ENCODE data around the gene TRIM15. TPM values are rescaled to one million over a fixed set of nuclear protein-coding genes. Genes with fewer than 3 reads are reported as not detected.

The TRIM15 gene
- total RNA-seq, 1 experiment from 2014 or later = 0.20 TPM

DNA sequence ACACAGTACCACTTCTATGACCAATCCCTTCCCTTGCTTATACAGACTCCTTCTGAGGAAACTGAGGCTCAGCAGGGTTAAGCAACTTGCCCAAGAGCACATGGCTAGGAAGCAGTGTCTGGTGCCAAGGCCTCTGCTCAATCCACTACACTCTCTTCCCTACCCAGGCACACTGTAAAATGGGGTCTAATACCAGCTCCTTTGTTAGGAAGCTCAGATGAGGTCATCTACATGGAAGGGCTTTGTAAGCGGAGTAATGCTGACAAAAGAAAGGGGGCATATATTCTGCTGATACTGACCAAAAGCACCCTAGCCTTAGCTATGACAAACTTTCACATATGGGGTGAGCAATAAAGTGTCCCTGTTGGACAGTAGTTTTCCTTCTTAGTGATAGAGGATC lies 40.8 kb downstream of the TRIM15 start:
- H3K79me1 ChIP-seq (ENCODE audit: insufficient read depth, low read depth, low read length, poor library complexity, severe bottlenecking) = peaks cover 6% of the 10 kb centered on the region
- H3K27ac Mint-ChIP-seq = no peak overlapping the region
- H3K56ac ChIP-seq (ENCODE audit: insufficient read length, low read depth, low read length) = no peak overlapping the region
- H4K8ac ChIP-seq (replicated peaks; ENCODE audit: insufficient read length, low read depth, low read length) = no peak overlapping the region
- H3T11ph ChIP-seq (ENCODE audit: low read length) = no peak overlapping the region
- H3K27ac ChIP-seq (ENCODE audit: insufficient read length, low read depth, low read length) = no peak overlapping the region
- H4K20me1 ChIP-seq (ENCODE audit: control insufficient read depth, insufficient read depth, insufficient read length) = no peaks in the 10 kb centered on the region
- no peak overlapping the region for H2AK5ac ChIP-seq (ENCODE audit: insufficient read length, low read length)
- H3K4me1 Mint-ChIP-seq = peaks cover 32 to 51% of the 10 kb centered on the region in 2 experiments
- TF ChIP-seq, protein P1, sequence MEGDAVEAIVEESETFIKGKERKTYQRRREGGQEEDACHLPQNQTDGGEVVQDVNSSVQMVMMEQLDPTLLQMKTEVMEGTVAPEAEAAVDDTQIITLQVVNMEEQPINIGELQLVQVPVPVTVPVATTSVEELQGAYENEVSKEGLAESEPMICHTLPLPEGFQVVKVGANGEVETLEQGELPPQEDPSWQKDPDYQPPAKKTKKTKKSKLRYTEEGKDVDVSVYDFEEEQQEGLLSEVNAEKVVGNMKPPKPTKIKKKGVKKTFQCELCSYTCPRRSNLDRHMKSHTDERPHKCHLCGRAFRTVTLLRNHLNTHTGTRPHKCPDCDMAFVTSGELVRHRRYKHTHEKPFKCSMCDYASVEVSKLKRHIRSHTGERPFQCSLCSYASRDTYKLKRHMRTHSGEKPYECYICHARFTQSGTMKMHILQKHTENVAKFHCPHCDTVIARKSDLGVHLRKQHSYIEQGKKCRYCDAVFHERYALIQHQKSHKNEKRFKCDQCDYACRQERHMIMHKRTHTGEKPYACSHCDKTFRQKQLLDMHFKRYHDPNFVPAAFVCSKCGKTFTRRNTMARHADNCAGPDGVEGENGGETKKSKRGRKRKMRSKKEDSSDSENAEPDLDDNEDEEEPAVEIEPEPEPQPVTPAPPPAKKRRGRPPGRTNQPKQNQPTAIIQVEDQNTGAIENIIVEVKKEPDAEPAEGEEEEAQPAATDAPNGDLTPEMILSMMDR (conservative IDR thresholded peaks at IDR 0.05) = no peak
- no peak overlapping the region; a peak in 1 of 5 replicates for H3K4me3 Mint-ChIP-seq
- no peaks in the 10 kb centered on the region for H3K9me3 Mint-ChIP-seq
- no peak overlapping the region for H2BK15ac ChIP-seq (ENCODE audit: low read depth, low read length)
- no peak overlapping the region for H2BK120ac ChIP-seq (ENCODE audit: low read depth, low read length, poor library complexity, severe bottlenecking)
- no peaks in the 10 kb centered on the region; the same call in 1 of the 2 replicates for H3K27me3 Mint-ChIP-seq (ENCODE audit: low read depth)
- H3K36me3 Mint-ChIP-seq (ENCODE audit: insufficient read depth in 1 of 3, low read depth in 3 of 3) = peaks cover 4 to 26% (median 11%) of the 10 kb centered on the region in 3 experiments; a peak in 6 of 7 replicates
- H4K91ac ChIP-seq (ENCODE audit: insufficient read length, low read depth, low read length) = no peak overlapping the region
- H3K4ac ChIP-seq (ENCODE audit: low read depth, low read length) = no peak overlapping the region
- no peak overlapping the region for H3K14ac ChIP-seq (ENCODE audit: insufficient read depth, low read length)
- H2AFZ ChIP-seq (ENCODE audit: low read length) = no peak overlapping the region
- no peak overlapping the region for H3K9ac ChIP-seq (ENCODE audit: extremely low read depth, insufficient read length, low read length)
- no CpG with 5 or more reads among the region's 1 CpG for WGBS (ENCODE audit: extremely low coverage, insufficient read length, low lambda C conversion rate)
- H3K79me2 ChIP-seq (ENCODE audit: insufficient read depth, low read length) = peaks cover 1% of the 10 kb centered on the region; the same call in 1 of the 2 replicates
- H2BK5ac ChIP-seq (ENCODE audit: insufficient read length, low read length) = no peak overlapping the region
- no peak overlapping the region for H3K18ac ChIP-seq (ENCODE audit: insufficient read length, low read depth, low read length)
- no peak overlapping the region for H2BK20ac ChIP-seq (ENCODE audit: low read depth, low read length, poor library complexity, severe bottlenecking)
- DNase-seq = no peak
- H3K9me3 ChIP-seq (ENCODE audit: control insufficient read depth, low read depth, low read length) = no peaks in the 10 kb centered on the region
- H3K23me2 ChIP-seq (ENCODE audit: insufficient read length, low read depth, low read length, poor library complexity, severe bottlenecking) = no peaks in the 10 kb centered on the region
- H3K23ac ChIP-seq (ENCODE audit: insufficient read length, low read depth, low read length) = no peak overlapping the region
- H4K5ac ChIP-seq (ENCODE audit: insufficient read length, low read depth, low read length) = no peak overlapping the region
- peaks cover 16% of the 10 kb centered on the region; the same call in 1 of the 2 replicates for H3K4me1 ChIP-seq (ENCODE audit: insufficient read depth, low read length)
- H2BK12ac ChIP-seq (ENCODE audit: insufficient read length, low read depth, low read length) = no peak overlapping the region
- H3K4me2 ChIP-seq (ENCODE audit: insufficient read depth, insufficient read length, low read length) = no peak overlapping the region
- no peaks in the 10 kb centered on the region for H3K27me3 ChIP-seq (ENCODE audit: insufficient read depth, low read length)

Data from H9 (cell line).